Activated CD8-positive, alpha-beta memory T cell treated with anti-CD3 and anti-CD28 coated beads, Interleukin-2, amount 50 U/mL, for 48 hours (primary cell): Measurements from ENCODE around the gene CTNNA2.

Experiments used
- DNase-seq: peaks from one replicate; pipeline ENCODE4 v3.0.0-alpha.2; 2020

Gene CTNNA2

DNA sequence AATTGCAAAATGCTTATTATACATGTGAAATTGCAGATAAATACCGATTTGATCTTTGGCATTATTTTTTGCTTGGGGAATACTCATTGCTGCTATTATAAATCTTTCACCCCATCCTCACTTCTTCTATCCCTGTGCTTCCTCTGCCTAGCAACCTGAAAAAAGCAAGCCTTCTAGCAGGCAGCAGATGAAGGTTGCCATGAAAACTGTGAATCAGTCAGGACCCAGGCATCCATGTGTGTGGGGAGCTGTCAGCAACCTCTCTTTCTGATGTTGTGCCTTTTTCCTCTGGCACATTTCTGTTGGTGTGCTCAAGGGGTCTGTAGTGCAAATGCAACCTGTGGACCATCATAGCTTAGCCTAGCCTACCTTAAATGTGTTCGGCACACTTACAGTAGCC is 427.5 kb downstream of the CTNNA2 start:
- DNase-seq = no peak

DNA sequence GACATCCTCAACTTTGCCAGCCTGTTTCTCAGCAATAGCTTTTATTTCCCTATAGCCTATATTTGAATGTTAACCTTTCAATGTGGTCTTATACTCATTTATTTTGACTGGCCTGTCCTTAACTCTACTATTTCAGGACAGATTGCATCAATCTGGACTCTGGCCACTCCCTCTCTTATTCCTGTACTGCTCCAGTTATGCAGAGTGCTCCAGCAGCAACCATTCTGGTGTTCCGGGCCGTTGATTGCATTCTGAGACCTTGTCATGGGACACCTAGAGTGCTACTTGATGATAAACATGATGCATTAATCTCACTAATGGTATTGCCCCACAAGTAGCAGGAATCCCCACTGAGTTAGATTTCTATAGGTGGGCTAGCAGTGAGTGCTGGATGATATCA is 428.3 kb downstream of the CTNNA2 start:
- DNase-seq = no peak

- DNase-seq = no peak
Observed at GRCh38 chr2:79944205-79944604, 431.4 kb downstream of the CTNNA2 start.

- no peak for DNase-seq
Observed at GRCh38 chr2:79945653-79946445, 433.0 kb downstream of the CTNNA2 start.

GRCh38 chr2:79947751-79948150 is 434.9 kb downstream of the CTNNA2 start:
- no peak for DNase-seq

- DNase-seq = no peak
Observed at GRCh38 chr2:79950526-79950925, 437.7 kb downstream of the CTNNA2 start.

DNA sequence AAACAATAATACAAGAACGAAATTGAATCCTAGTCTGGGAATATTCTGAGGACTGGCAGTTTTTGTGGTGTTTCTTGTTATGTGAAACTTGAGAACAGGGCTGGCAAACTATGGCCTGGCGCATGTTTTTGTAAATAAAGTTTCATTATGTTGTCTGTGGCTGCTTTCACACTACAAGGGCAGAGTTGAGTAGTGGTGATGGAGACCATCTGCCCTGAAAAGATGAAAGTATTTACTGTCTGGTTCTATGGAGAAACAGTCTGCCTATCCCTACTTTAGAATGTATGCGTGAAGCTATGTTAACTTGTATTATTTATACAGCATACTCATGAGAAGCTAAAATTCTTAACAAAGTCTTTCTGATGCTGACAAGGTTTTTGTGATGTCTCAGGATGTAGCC is 439.8 kb downstream of the CTNNA2 start:
- no peak for DNase-seq

DNA sequence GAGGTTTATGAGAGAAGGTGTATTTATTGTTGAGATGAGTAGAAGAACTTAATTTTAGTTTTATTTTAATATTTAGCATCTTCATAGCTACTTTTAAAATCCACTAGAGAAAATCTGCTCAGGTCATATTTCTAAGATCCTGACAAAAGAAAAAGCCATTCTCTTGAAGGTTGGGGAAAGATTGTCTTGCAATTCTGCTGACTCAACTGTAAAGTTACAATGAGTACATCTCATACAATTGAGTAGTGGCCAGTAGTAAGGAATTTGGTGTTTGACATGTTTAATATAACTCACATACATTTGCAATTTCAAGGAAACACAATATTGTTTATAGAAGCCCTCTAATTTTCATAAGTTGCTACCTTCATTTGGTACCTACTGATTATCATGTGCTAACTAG is 447.2 kb downstream of the CTNNA2 start:
- no peak for DNase-seq

DNA sequence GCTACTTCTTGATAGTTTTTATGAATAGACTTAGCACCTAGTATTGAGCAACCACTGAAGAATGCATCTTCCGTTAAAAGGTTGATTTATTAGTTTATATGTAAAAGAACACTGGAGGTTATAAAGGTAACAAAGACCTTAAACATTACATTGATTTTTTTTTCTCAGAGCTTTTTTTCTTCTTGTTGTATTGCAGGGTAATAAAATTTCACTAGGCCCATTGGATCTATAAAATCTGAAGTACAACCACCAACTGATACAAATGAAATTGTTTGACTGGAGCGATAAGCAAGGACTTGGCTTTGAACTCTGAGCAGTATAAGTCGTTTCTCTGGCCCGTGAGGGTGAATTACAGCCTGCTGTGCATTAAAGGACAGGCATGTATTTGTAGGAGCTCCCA is 447.7 kb downstream of the CTNNA2 start:
- DNase-seq = no peak

DNA sequence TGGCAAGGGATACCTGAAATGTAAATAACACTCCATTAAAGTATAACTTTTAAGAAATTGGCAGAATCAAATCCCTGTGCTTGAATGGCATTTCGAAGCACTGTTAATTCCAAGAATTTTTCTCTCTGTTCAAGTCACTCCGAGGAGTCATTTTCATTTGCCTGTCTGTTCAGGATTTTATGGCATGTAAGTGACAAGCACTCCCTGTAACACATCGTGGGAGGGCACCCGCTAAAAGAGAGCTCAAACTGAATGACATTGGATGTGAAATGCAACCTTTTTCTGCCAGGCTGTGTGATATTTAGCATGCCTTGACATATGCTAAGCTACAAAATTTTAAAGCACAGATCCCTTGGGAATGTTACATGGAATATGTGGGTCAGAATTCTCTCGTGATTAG is 452.1 kb downstream of the CTNNA2 start:
- no peak for DNase-seq

DNA sequence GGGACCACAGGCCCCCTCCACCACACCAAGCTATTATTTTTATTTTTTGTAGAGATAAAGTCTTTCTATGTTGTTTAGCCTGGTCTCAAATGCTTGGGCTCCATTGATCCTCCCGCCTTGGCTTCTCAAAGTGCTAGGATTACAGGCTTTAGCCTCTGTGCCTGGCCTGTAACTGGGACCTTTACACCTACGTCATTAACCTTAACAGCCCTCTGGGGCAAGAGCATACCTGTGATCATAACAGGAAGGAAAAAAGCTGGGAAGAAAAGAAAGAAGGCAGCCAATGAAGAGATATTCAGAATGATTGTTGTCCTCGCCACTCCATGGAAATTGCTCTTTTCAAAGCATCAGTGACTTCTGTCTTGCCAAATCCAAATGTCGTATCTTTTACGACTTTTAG is 453.5 kb downstream of the CTNNA2 start:
- no peak for DNase-seq

DNA sequence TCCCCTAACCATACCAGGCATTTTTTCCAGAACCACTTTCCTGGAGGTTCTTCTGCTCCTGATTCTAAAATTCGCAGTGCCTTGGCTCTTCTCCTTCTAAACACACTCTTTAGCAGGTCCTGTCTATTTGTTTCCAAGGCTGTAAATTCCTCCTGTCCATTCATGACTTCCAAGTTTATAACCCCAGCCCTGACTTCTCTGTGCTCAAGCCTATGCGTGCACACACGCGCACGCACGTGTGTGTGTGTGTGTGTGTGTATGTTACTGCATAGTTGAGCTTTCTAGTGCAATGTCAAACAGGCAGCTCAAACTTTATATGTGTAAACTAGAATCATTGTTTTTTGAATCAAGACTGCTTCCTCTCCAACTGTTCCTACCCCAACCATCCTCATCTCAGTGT is 454.0 kb downstream of the CTNNA2 start:
- DNase-seq = no peak

DNA sequence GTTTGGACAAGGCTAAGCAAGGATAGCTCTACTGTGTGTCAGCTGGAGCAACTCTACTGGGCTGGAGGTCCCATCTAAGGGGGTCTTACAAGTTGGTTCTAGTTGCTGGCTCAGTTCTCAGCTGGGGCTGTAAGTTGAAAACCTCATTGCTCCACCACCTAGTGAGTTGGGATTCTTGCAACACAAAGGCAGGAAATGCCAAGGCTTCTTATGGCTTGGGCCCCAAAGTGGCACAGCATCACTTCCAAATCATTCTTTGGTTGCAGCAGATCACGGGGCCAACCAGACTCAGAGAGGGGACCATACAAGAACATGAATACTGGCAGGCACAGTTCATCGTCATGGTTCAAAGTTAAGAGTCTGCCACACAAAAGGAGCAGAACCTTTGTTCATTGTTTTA is 459.0 kb downstream of the CTNNA2 start:
- no peak for DNase-seq

GRCh38 chr2:79972661-79973060 is 459.8 kb downstream of the CTNNA2 start:
- no peak for DNase-seq

- no peak for DNase-seq
Observed at GRCh38 chr2:79975791-79976565, 463.1 kb downstream of the CTNNA2 start.

GRCh38 chr2:79977792-79978191 is 464.9 kb downstream of the CTNNA2 start:
- no peak for DNase-seq

DNA sequence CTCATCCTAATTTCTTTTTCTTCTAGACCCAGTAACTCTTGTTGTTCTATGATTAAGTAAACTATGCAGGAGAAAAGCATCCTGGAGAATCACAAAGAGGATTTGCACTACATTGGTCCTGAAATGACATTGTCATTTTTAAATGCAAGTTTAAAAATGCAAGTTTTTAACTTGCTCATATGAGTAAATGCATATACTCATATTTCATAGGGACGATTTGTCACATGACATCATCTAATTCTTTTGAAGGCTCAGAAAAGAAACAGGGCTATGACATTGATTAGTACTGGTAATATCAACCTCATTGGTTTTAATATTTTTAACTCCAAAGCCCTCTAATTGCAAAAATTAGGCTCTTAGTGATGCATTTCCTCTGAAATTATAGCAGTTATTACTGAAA is 467.3 kb downstream of the CTNNA2 start:
- DNase-seq = no peak

DNA sequence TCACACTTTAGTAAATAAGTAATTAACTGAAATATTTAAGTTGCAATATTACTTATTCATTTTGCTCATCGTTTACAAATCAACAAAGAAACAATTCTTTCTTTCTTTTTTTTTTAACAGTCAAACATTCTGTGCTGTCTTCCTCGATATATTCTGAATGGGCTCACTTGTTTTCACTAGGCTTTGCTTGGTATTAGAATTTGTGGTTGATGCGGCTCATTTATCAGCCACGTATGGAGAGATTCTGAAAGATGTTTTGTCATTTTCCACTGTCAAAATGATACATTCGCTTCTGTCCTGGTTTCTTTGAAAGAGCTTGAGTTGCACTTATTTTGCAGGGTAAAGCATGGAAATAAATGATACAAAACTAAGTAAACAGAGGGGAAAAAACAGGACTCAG is 468.0 kb downstream of the CTNNA2 start:
- no peak for DNase-seq

DNA sequence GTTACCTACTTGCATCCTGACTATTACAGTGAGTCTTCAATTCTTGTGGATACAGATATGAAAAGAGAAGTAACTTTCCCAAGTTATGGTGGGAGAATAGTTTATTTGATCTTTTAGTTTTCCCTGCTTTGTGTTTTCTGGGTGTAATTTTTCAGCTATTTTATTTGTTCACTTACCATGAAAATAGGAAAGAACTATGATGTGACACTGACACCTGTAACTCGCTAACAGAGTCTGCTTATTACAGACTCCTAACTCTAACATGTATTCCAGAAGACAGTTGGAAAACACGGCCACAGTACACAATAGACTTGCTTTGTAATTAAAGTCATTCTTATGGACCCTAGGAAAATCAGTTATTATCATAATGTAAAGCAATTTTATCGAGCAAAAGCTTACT is 468.5 kb downstream of the CTNNA2 start:
- DNase-seq = no peak

DNA sequence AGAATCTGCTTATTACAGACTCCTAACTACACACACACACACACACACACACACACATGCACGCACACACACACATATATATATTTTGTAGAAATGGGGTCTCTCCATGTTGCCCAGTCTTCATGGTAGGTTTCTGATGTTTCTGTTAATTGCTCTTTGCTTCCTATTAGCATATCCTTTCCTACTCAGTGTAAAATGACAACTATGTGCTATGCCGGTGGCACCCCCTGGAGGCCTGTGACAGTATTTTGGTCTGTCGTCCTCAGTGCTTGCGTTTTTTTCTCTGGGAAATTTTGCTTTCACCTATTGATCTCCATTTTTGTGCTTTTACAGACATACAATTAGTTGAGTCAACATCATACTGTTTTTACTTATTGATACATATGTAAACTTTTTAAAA is 469.6 kb downstream of the CTNNA2 start:
- no peak for DNase-seq

- no peak for DNase-seq
Observed at GRCh38 chr2:79984476-79984875, 471.6 kb downstream of the CTNNA2 start.

GRCh38 chr2:79985145-79985544 is 472.3 kb downstream of the CTNNA2 start:
- DNase-seq = no peak

DNA sequence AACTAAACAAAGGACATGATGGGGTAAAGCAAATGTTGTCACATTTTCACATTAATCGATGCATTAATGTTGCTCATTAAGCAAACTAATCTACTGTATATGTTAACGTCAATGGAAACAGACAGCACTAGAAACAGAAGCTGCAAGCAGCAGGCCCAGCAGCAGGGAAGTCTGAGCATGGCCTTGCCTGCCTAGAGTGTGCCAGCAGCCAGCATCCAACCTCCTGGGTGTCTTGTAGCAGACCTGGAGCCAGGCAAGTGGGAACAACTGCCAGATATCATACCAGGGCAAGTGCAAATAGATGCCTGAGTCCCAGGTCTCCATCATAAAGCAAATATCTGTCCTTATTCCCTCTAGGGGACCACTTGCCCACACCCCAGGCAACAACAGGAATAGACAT is 472.7 kb downstream of the CTNNA2 start:
- DNase-seq = no peak

GRCh38 chr2:79993144-79993543 is 480.3 kb downstream of the CTNNA2 start:
- no peak for DNase-seq

DNA sequence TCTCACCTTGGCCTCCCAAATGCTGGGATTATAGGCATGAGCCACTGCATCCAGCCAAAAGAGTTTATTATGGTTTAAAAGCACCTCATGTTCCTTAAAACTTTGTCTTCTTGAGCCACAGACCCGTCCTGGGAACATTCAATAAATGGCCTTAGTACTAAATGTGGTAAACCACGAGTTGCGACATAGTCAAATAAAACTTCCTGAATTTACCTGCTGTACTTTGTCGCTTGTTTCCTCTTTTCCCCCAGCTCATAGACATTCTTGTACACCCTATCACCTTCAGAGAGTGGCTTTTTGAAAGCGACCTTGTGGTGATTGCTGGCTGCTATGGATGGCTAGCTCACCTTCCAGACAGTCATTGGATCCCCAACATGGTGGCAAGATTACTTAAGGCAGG is 481.3 kb downstream of the CTNNA2 start:
- no peak for DNase-seq
